Right hindlimb (tissue), 1 donor: ENCODE results near the gene COX5B.
"Not testable (repeated sequence)": the region's sequence is repeated elsewhere in the genome, so short reads cannot be mapped to it uniquely, and the experiment has no call there.

ENCODE experiments used
- DNase-seq: peaks from one replicate; pipeline ENCODE4 v3.0.0-alpha.2; 2018

The COX5B gene

GRCh38 chr2:97673915-97674283 lies 28.0 kb downstream of the COX5B start:
- no peak for DNase-seq

- DNase-seq = no peak
These were observed 29.7 kb downstream of the COX5B start for GRCh38 chr2:97675430-97676113.

DNA sequence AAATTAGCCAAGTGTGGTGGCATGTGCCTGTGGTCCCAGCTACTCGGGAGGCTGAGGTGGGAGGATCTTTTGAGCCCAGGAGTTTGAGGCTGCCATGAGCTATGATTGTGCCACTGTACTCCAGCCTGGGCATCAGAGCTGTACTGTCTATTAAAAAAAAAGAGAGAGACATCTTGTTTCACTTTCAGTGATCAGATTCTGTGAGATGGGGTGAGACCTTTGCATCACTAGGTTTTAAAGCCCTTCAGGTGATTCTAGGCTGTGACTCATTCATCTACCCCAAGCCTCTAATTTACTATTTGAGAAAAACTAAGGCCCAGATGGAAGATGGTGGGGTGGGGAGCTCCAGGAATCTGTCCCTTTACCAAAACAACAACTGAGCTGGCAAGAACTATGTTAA lies 30.8 kb downstream of the COX5B start:
- DNase-seq = no peak

GRCh38 chr2:97677480-97677879 lies 31.6 kb downstream of the COX5B start:
- DNase-seq = no peak

- no peak for DNase-seq
These were observed 32.4 kb downstream of the COX5B start for GRCh38 chr2:97678298-97678697.

DNA sequence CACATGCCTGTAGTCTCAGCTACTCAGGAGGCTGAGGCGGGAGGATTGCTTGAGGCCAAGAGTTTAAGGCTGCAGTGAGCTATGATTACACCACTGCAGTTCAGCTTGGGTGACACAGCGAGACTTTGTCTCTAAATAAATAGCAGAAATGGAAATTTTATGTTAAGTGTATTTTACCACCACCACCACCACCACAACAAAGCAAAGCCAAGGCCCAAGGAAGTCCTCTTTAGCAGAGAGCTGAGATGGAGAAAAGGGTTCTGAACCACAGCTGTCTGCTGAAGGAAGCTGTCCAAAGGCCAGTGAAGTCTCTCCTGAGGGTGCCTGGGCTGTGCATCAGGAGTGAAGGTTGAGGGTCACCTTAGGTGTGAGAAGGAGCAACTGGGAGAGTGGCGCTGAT lies 41.4 kb downstream of the COX5B start:
- DNase-seq = not testable (repeated sequence)

DNA sequence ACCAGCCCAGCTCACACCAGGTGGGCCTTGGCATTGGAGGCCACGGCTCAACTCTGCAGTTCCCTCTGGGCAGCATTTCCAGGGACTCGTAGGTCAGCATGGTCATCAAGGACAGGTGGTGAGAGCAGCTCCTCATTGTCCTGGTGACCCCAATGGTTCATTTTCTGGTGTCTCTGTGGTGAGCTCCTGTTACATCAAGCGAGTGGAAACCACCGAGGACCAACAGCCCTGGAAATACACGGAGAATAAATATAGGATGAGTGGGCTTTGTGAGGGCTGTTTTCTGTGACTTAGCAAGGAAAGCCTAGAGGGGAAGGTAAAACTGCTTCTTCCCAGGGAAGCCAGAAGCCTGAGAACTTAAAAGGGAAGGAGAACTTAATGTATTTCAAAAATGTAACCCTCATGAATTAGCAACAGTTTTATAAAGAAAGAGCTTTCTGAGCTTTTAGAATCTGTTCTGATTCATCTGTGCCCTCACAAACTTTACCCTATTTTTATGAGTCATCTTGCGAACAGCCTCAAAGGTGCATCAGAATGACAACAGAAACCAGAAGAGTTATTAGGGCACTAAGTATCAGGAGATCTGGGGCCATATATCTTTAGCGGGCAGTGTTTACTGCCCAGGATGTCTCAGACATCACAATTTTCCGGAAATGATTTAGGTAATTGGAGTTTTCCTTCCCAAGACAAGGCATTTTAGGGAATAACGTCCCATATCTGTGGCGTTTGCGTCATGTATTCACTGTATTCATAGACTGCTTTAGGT lies 42.4 kb downstream of the COX5B start:
- no peak for DNase-seq

DNA sequence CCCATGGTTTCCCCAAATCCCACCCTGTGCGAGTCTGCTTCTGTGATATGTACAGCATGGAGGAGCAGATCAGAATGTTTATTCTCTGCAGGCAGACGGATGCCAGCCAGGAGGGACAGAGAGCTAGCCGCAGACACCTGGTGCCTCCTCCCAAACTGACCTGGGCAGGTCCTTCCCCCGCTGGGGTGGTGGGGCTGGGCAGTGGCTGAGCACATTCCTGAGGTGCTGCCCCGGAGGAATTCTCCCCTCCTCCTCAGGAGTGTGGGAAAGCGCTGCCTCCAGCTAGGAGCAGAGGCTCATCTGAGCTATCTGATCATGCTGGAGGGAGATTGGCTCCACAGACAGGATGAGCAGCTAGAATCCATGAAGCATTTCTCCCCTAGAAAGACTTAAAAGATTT lies 45.3 kb downstream of the COX5B start:
- DNase-seq = no peak

DNA sequence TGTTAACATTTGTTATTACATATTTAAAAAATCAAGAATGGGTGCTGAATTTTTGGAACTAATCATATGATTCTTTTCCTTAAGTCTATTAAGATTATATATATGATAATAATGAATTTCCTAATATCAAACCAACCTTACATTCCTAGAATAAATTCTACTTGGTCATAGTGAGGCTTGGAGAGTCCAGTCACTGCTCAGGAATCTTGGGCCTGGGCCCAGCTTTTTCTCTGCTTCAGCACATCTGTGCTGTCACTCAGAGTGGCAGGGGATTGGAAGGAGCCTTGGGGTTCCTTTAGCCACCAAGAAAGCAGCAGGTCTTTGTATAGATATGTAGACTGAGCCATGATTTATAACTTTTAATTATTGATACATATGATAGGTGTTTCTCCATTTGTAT lies 47.6 kb downstream of the COX5B start:
- no peak for DNase-seq

GRCh38 chr2:97695744-97696143 lies 49.9 kb downstream of the COX5B start:
- DNase-seq = no peak

- peak; percentile 90 for DNase-seq
These were observed 51.7 kb downstream of the COX5B start for GRCh38 chr2:97697252-97698235.
